Measurements from ENCODE around the gene LRRC58.

The LRRC58 gene

GRCh38 chr3:120364101-120364500 lies 14.9 kb upstream of the LRRC58 start:
- Histone ChIP-seq H3K18ac (ENCODE audit: low read length) (no peak overlapping the region), H4K91ac (ENCODE audit: low read depth, low read length, poor library complexity) (no peak overlapping the region), H2BK12ac (ENCODE audit: low read length) (no peak overlapping the region), H3K27me3 (ENCODE audit: control insufficient read depth in 3 of 3, insufficient read depth in 3 of 3, low read depth in 1 of 3, low read length in 3 of 3) (peaks cover 0 to 13% (median 0%) of the 10 kb centered on the region in 3 experiments), H3K14ac (ENCODE audit: low read length) (no peak overlapping the region), H3K27ac (replicated peaks; ENCODE audit: low read length) (no peak overlapping the region), H2BK5ac (ENCODE audit: low read length) (no peak overlapping the region), H2AK5ac (ENCODE audit: low read depth, low read length) (no peak overlapping the region), H3K4me1 (ENCODE audit: control insufficient read depth in 2 of 2, insufficient read depth in 1 of 2, low read depth in 1 of 2, low read length in 2 of 2) (no peaks in the 10 kb centered on the region), H3K4me2 (ENCODE audit: insufficient read depth, low read length, poor library complexity, severe bottlenecking) (no peak overlapping the region), H3K9ac (ENCODE audit: low read depth, low read length, poor library complexity) (no peak overlapping the region), H3K36me3 (replicated peaks in 1 of 2; ENCODE audit: control insufficient read depth in 2 of 2, insufficient read depth in 2 of 2, low read length in 2 of 2) (no peaks in the 10 kb centered on the region), H3K79me1 (ENCODE audit: low read depth, low read length) (no peaks in the 10 kb centered on the region), H2BK120ac (ENCODE audit: low read depth, low read length) (no peak overlapping the region), H2AFZ (ENCODE audit: low read length) (no peak overlapping the region), H3K4me3 (ENCODE audit: low read length in 2 of 2) (no peak overlapping the region), H4K8ac (ENCODE audit: low read depth, low read length) (no peak overlapping the region), H3K9me3 (replicated peaks in 1 of 2; ENCODE audit: control insufficient read depth in 2 of 2, insufficient read depth in 1 of 2, low read depth in 1 of 2, low read length in 2 of 2) (no peaks in the 10 kb centered on the region), H3K4ac (ENCODE audit: low read length) (no peak overlapping the region), H3K23ac (ENCODE audit: low read depth, low read length, poor library complexity) (no peak overlapping the region), H2BK15ac (ENCODE audit: low read length) (no peak overlapping the region)
- no CpG with 5 or more reads among the region's 1 CpG for WGBS, 2 donors (ENCODE audit: extremely low coverage in 2 of 2, insufficient read length in 2 of 2, insufficient replicate concordance in 1 of 2)
- DNase-seq (ENCODE audit: low spot score), result no peak

- no peak overlapping the region for H4K91ac ChIP-seq (ENCODE audit: low read depth, low read length, poor library complexity)
- H3K9me3 ChIP-seq (replicated peaks in 1 of 2; ENCODE audit: control insufficient read depth in 2 of 2, insufficient read depth in 1 of 2, low read depth in 1 of 2, low read length in 2 of 2), result no peaks in the 10 kb centered on the region
- no peaks in the 10 kb centered on the region for H3K36me3 ChIP-seq (replicated peaks in 1 of 2; ENCODE audit: control insufficient read depth in 2 of 2, insufficient read depth in 2 of 2, low read length in 2 of 2)
- peaks cover 0 to 9% (median 0%) of the 10 kb centered on the region in 3 experiments for H3K27me3 ChIP-seq (ENCODE audit: control insufficient read depth in 3 of 3, insufficient read depth in 3 of 3, low read depth in 1 of 3, low read length in 3 of 3)
- H3K18ac ChIP-seq (ENCODE audit: low read length), result no peak overlapping the region
- no peak overlapping the region for H3K9ac ChIP-seq (ENCODE audit: low read depth, low read length, poor library complexity)
- H2BK12ac ChIP-seq (ENCODE audit: low read length), result no peak overlapping the region
- H3K23ac ChIP-seq (ENCODE audit: low read depth, low read length, poor library complexity), result no peak overlapping the region
- no peak overlapping the region for H2BK5ac ChIP-seq (ENCODE audit: low read length)
- H3K79me1 ChIP-seq (ENCODE audit: low read depth, low read length), result no peaks in the 10 kb centered on the region
- H3K4me2 ChIP-seq (ENCODE audit: insufficient read depth, low read length, poor library complexity, severe bottlenecking), result no peak overlapping the region
- no peak overlapping the region for H2AK5ac ChIP-seq (ENCODE audit: low read depth, low read length)
- no peak overlapping the region for H4K8ac ChIP-seq (ENCODE audit: low read depth, low read length)
- no peak overlapping the region for H2AFZ ChIP-seq (ENCODE audit: low read length)
- H2BK120ac ChIP-seq (ENCODE audit: low read depth, low read length), result no peak overlapping the region
- no peak for DNase-seq (ENCODE audit: low spot score)
- H3K4me3 ChIP-seq (ENCODE audit: low read length in 2 of 2), result no peak overlapping the region
- H3K27ac ChIP-seq (replicated peaks; ENCODE audit: low read length), result no peak overlapping the region
- H3K14ac ChIP-seq (ENCODE audit: low read length), result no peak overlapping the region
- H2BK15ac ChIP-seq (ENCODE audit: low read length), result no peak overlapping the region
- H3K4ac ChIP-seq (ENCODE audit: low read length), result no peak overlapping the region
- no peaks in the 10 kb centered on the region for H3K4me1 ChIP-seq (ENCODE audit: control insufficient read depth in 2 of 2, insufficient read depth in 1 of 2, low read depth in 1 of 2, low read length in 2 of 2)
Observed at GRCh38 chr3:120357807-120358206, 8.7 kb upstream of the LRRC58 start.

DNA sequence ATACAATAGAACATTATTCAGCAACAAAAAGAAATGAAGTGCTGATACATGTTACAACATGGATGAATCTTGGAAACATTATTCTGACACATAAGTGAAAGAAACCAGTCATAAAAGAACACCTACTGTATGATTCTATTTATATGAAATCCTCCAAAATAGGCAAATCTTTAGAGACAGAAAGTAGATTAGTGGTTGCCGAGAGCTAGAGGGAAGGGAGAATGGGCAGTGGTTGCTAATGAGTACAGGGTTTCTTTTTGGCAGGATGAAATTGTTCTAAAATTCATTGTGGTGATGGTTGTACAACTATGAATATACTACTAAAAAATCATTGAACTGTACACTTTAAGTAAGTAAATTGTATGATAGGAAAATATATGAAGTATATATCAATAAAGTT lies 6.3 kb upstream of the LRRC58 start:
- no peak overlapping the region for H3K4ac ChIP-seq (ENCODE audit: low read length)

DNA sequence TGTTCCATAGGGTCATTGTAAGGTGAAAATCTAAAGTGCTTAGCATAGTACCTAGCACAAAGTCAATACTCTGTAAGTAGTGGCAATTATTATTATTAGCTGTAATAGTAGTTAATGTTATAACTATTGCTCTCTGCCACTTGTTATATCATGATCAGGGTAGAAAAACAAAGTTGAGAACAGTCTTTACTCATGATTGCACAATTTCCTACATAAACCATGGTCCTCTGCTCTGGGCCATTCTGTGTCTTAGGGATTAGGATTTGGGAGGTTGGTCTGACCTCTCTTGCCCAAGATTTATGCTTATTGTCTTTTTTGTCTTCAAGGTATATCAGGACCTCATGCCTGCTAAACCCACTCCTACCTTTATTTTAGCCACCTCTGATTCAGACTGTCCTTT lies 4.3 kb upstream of the LRRC58 start:
- Histone ChIP-seq H4K8ac (ENCODE audit: low read depth, low read length) (no peak overlapping the region), H2BK12ac (ENCODE audit: low read length) (no peak overlapping the region), H2BK15ac (ENCODE audit: low read length) (no peak overlapping the region), H2BK120ac (ENCODE audit: low read depth, low read length) (no peak overlapping the region), H3K18ac (ENCODE audit: low read length) (no peak overlapping the region), H2AFZ (ENCODE audit: low read length) (no peak overlapping the region), H2BK5ac (ENCODE audit: low read length) (no peak overlapping the region), H3K4me2 (ENCODE audit: insufficient read depth, low read length, poor library complexity, severe bottlenecking) (no peak overlapping the region), H3K9ac (ENCODE audit: low read depth, low read length, poor library complexity) (no peak overlapping the region), H4K91ac (ENCODE audit: low read depth, low read length, poor library complexity) (no peak overlapping the region), H3K27ac (replicated peaks; ENCODE audit: low read length) (no peak overlapping the region), H3K4ac (ENCODE audit: low read length) (no peak overlapping the region), H3K36me3 (replicated peaks in 1 of 2; ENCODE audit: control insufficient read depth in 2 of 2, insufficient read depth in 2 of 2, low read length in 2 of 2) (no peaks in the 10 kb centered on the region), H3K27me3 (ENCODE audit: control insufficient read depth in 3 of 3, insufficient read depth in 3 of 3, low read depth in 1 of 3, low read length in 3 of 3) (peaks cover 0 to 9% (median 0%) of the 10 kb centered on the region in 3 experiments), H3K79me1 (ENCODE audit: low read depth, low read length) (no peaks in the 10 kb centered on the region), H2AK5ac (ENCODE audit: low read depth, low read length) (no peak overlapping the region), H3K9me3 (replicated peaks in 1 of 2; ENCODE audit: control insufficient read depth in 2 of 2, insufficient read depth in 1 of 2, low read depth in 1 of 2, low read length in 2 of 2) (no peaks in the 10 kb centered on the region), H3K23ac (ENCODE audit: low read depth, low read length, poor library complexity) (no peak overlapping the region), H3K4me3 (ENCODE audit: low read length in 2 of 2) (no peak overlapping the region), H3K4me1 (ENCODE audit: control insufficient read depth in 2 of 2, insufficient read depth in 1 of 2, low read depth in 1 of 2, low read length in 2 of 2) (no peaks in the 10 kb centered on the region), H3K14ac (ENCODE audit: low read length) (no peak overlapping the region)
- no peak for DNase-seq (ENCODE audit: low spot score)

More for the DNA sequence above, 6.3 kb upstream of the LRRC58 start:
- H2AFZ ChIP-seq (ENCODE audit: low read length), result no peak overlapping the region
- H3K14ac ChIP-seq (ENCODE audit: low read length), result no peak overlapping the region
- no peak overlapping the region for H4K8ac ChIP-seq (ENCODE audit: low read depth, low read length)
- H2BK12ac ChIP-seq (ENCODE audit: low read length), result no peak overlapping the region
- H3K9ac ChIP-seq (ENCODE audit: low read depth, low read length, poor library complexity), result no peak overlapping the region
- H3K18ac ChIP-seq (ENCODE audit: low read length), result no peak overlapping the region
- H3K27ac ChIP-seq (replicated peaks; ENCODE audit: low read length), result no peak overlapping the region
- no peak overlapping the region for H2AK5ac ChIP-seq (ENCODE audit: low read depth, low read length)
- no peak overlapping the region for H3K4me3 ChIP-seq (ENCODE audit: low read length in 2 of 2)
- H3K23ac ChIP-seq (ENCODE audit: low read depth, low read length, poor library complexity), result no peak overlapping the region
- no peaks in the 10 kb centered on the region for H3K79me1 ChIP-seq (ENCODE audit: low read depth, low read length)
- no peak overlapping the region for H2BK120ac ChIP-seq (ENCODE audit: low read depth, low read length)
- no peaks in the 10 kb centered on the region for H3K4me1 ChIP-seq (ENCODE audit: control insufficient read depth in 2 of 2, insufficient read depth in 1 of 2, low read depth in 1 of 2, low read length in 2 of 2)
- H3K27me3 ChIP-seq (ENCODE audit: control insufficient read depth in 3 of 3, insufficient read depth in 3 of 3, low read depth in 1 of 3, low read length in 3 of 3), result peaks cover 0 to 9% (median 0%) of the 10 kb centered on the region in 3 experiments
- H3K4me2 ChIP-seq (ENCODE audit: insufficient read depth, low read length, poor library complexity, severe bottlenecking), result no peak overlapping the region
- no peak overlapping the region for H4K91ac ChIP-seq (ENCODE audit: low read depth, low read length, poor library complexity)
- no peak overlapping the region for H2BK5ac ChIP-seq (ENCODE audit: low read length)
- no peak for DNase-seq (ENCODE audit: low spot score)
- H3K9me3 ChIP-seq (replicated peaks in 1 of 2; ENCODE audit: control insufficient read depth in 2 of 2, insufficient read depth in 1 of 2, low read depth in 1 of 2, low read length in 2 of 2), result no peaks in the 10 kb centered on the region
- no peaks in the 10 kb centered on the region for H3K36me3 ChIP-seq (replicated peaks in 1 of 2; ENCODE audit: control insufficient read depth in 2 of 2, insufficient read depth in 2 of 2, low read length in 2 of 2)
- no peak overlapping the region for H2BK15ac ChIP-seq (ENCODE audit: low read length)
- WGBS, 2 donors (ENCODE audit: extremely low coverage in 2 of 2, insufficient read length in 2 of 2, insufficient replicate concordance in 1 of 2), result no CpG with 5 or more reads among the region's 1 CpG
